Measurements from ENCODE around the gene COX5B. TPM values are rescaled to one million over a fixed set of nuclear protein-coding genes. Genes with fewer than 3 reads are reported as not detected.

COX5B gene
- total and polyA plus RNA-seq, 10 of the 15 experiments (the other 5 are each of a cell fraction or from before 2014, with no cell fraction given): 69.5 to 518 (median 363) TPM

DNA sequence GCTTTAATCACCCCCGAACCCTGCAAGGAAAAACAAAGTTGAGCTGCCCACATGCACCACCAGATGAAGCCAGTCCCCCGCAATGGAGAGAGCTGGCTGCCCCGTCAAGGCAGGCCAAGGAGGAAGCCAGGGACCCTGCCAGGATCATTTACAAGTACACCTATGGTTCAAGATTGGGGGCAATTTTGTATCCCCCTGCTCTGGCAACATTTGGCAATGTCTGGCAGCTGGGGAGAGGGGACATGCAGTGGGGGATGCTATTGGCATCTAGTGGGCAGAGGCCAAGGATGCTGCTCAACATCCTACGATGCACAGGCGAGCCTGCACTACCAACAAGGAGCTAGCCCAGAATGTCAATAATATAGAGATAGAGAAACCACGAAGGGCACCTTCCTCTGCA, 16.1 kb downstream of the COX5B start:
- no peak for FAIRE-seq
- Histone ChIP-seq H3K79me2 (ENCODE audit: control insufficient read depth, insufficient read depth, low read length) (peaks cover 32% of the 10 kb centered on the region), H3K36me3 (ENCODE audit: control insufficient read depth in 2 of 2, insufficient read depth in 2 of 2, low read length in 1 of 2) (peaks cover 5 to 6% of the 10 kb centered on the region in 2 experiments; a peak in 3 of 4 replicates), H3K4me3 (peak overlapping the region; percentile 98), H3K4me1 (ENCODE audit: control insufficient read depth, insufficient read depth, low read length) (no peaks in the 10 kb centered on the region; the same call in 1 of the 2 replicates), H3K27ac (ENCODE audit: control insufficient read depth, insufficient read depth) (peak overlapping the region; percentile 96; the same call in 1 of the 2 replicates), H3K9ac (ENCODE audit: control insufficient read depth, insufficient read depth, low read length) (peak overlapping the region; percentile 96; the same call in 1 of the 2 replicates), H3K4me2 (ENCODE audit: control insufficient read depth, insufficient read depth) (peak overlapping the region; percentile 90), H3K9me3 (replicated peaks; ENCODE audit: control insufficient read depth, insufficient read depth, low read length) (no peaks in the 10 kb centered on the region), H3K27me3 (replicated peaks in 1 of 2; ENCODE audit: control insufficient read depth in 2 of 2, insufficient read depth in 2 of 2, low read length in 1 of 2) (no peaks in the 10 kb centered on the region), H2AFZ (ENCODE audit: control insufficient read depth, low read depth, low read length) (no peak overlapping the region), H4K20me1 (ENCODE audit: control insufficient read depth, insufficient read depth) (peaks cover 2% of the 10 kb centered on the region; the same call in 1 of the 2 replicates)
- TF ChIP-seq RUNX3 (IDR thresholded peaks at IDR 0.05; ENCODE audit: low read length): no peak
- no peak for TF ChIP-seq MTA2 (IDR thresholded peaks at IDR 0.05; ENCODE audit: low read depth)
- TF ChIP-seq BRCA1 (IDR thresholded peaks at IDR 0.05; ENCODE audit: low read depth, low read length): no peak
- no peak for TF ChIP-seq CHD2 (IDR thresholded peaks at IDR 0.05; ENCODE audit: borderline replicate concordance, low read depth, low read length)
- no peak for TF ChIP-seq IKZF2 (IDR thresholded peaks at IDR 0.05)
- no peak for TF ChIP-seq SREBF2 (IDR thresholded peaks at IDR 0.05; ENCODE audit: low read length)
- TF ChIP-seq, protein P1, sequence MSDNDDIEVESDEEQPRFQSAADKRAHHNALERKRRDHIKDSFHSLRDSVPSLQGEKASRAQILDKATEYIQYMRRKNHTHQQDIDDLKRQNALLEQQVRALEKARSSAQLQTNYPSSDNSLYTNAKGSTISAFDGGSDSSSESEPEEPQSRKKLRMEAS (IDR thresholded peaks at IDR 0.05; ENCODE audit: low read depth, low read length): no peak
- no peak for TF ChIP-seq ZNF384 (IDR thresholded peaks at IDR 0.05; ENCODE audit: borderline replicate concordance, low read depth, low read length)
- no peak for TF ChIP-seq RCOR1 (conservative IDR thresholded peaks at IDR 0.05; ENCODE audit: low read depth, low read length)
- no peak for TF ChIP-seq HCFC1 (IDR thresholded peaks at IDR 0.05; ENCODE audit: low read length)
- no peak for TF ChIP-seq CHD1 (IDR thresholded peaks at IDR 0.05; ENCODE audit: low read depth, low read length)
- TF ChIP-seq EGR1 (IDR thresholded peaks at IDR 0.05; ENCODE audit: borderline replicate concordance in 1 of 2, low read depth in 2 of 2, low read length in 2 of 2): no peak
- TF ChIP-seq KDM1A (IDR thresholded peaks at IDR 0.05; ENCODE audit: borderline replicate concordance): no peak
- no peak for TF ChIP-seq KLF5 (IDR thresholded peaks at IDR 0.05; ENCODE audit: partially characterized antibody)
- ChIA-PET RAD21 (ENCODE audit: unreplicated experiment) (interaction anchor here (1.2 to 5.9 kb wide), 7 partner anchors 11 to 71 kb away, joined by 4 to 76 read pairs (median 16); partner anchors contain the start of genes ANKRD36B and COX5B), CTCF (interaction anchor here (1.3 to 6.0 kb wide), 7 partner anchors 11 to 71 kb away, joined by 3 to 114 read pairs (median 11); partner anchors contain the start of gene COX5B), POLR2A (interaction anchor here (0.9 to 7.5 kb wide), 9 partner anchors 10 to 1600 kb away, joined by 3 to 132 read pairs (median 4); partner anchors contain the start of gene COX5B), SMC1A (ENCODE audit: uncharacterized antibody, unreplicated experiment) (interaction anchor here (0.9 to 5.6 kb wide), 11 partner anchors 8 to 1599 kb away, joined by 3 to 81 read pairs (median 7); partner anchors contain the start of gene COX5B)
- intact Hi-C loops (cut with micrococcal nuclease; ENCODE audit: unreplicated experiment): loop anchor here (2.0 kb wide), 2 partner anchors 15 to 71 kb away; partner anchors contain the start of gene COX5B
- no peak for ATAC-seq
- 86% methylated on average over 6 of the region's 6 CpGs for WGBS (ENCODE audit: insufficient coverage, insufficient replicate concordance, low lambda C conversion rate, missing lambda C conversion rate)
- no peak for DNase-seq (ENCODE audit: low read depth, low spot score)
- in situ Hi-C loops (cut with MboI): loop anchor here (10.0 kb wide), 1 partner anchor 1597 kb away; no protein-coding TSS in a partner anchor
- TSS peak; percentile 63 for BruUV-seq (replicated peaks)
